Spinal cord (tissue), 10 donors: ENCODE data around the gene MCHR1. TPM values are rescaled to one million over a fixed set of nuclear protein-coding genes. Genes with fewer than 3 reads are reported as not detected.

ENCODE experiments used
- DNase-seq, 6 donors: peaks; one replicate each; pipeline versions ENCODE4 v3.0.0 to v3.0.0-alpha.2; 2013 to 2015; ENCODE audit warnings: low spot score in 6 of 6, low read depth in 4 of 6
- H3K27ac ChIP-seq: one replicate; pipeline ENCODE4 v1.5.1; 2013; ENCODE audit warnings: low read depth, low read length, control low read depth
- H3K27me3 ChIP-seq: one replicate; pipeline ENCODE4 v1.6.1; 2013; ENCODE audit warnings: low read length; ENCODE audit not compliant: control insufficient read depth, insufficient read depth
- H3K36me3 ChIP-seq: one replicate; pipeline ENCODE4 v1.6.1; 2013; ENCODE audit warnings: low read length; ENCODE audit not compliant: control insufficient read depth, insufficient read depth
- H3K4me1 ChIP-seq: one replicate; pipeline ENCODE4 v1.6.1; 2013; ENCODE audit warnings: low read length; ENCODE audit not compliant: control insufficient read depth, insufficient read depth
- H3K4me3 ChIP-seq: one replicate; pipeline ENCODE4 v1.5.1; 2013; ENCODE audit warnings: low read depth, low read length, control low read depth
- H3K9me3 ChIP-seq: one replicate; pipeline ENCODE4 v1.6.1; 2013; ENCODE audit warnings: low read length; ENCODE audit not compliant: control insufficient read depth, insufficient read depth
- WGBS: methylation state at CpG from one replicate; pipeline ENCODE4 v1.1.5; 2013; ENCODE audit warnings: missing lambda C conversion rate; ENCODE audit not compliant: insufficient coverage; 5-methylcytosine and 5-hydroxymethylcytosine counted together
- polyA plus RNA-seq, 2 donors: library from polyadenylated mRNA; unstranded; fragments of 120-200 nt; gene quantifications; one replicate each; pipeline ENCODE4 v1.2.1, GENCODE V29; 2013; ENCODE audit not compliant: insufficient read length in 2 of 2
- total RNA-seq, 2 donors: library from RNA; depleted of rRNA in 1 of 2; stranded (reverse); fragments of 120-200 nt in 1 of 2; fragments of >200 nt in 1 of 2; gene quantifications; one replicate each; pipeline versions ENCODE4 v1.2.3 to v1.2.4, GENCODE V29; 2013 to 2014
- donor health status: healthy.

Gene MCHR1
- total and polyA plus RNA-seq, 4 donors = 2.4 to 7.3 (median 5.9) TPM

- no peaks in the 10 kb centered on the region for H3K9me3 ChIP-seq
- peaks cover 15% of the 10 kb centered on the region for H3K4me1 ChIP-seq
- H3K27me3 ChIP-seq = no peaks in the 10 kb centered on the region
- H3K4me3 ChIP-seq = no peak overlapping the region
- DNase-seq = no peak
- H3K36me3 ChIP-seq = no peaks in the 10 kb centered on the region
- H3K27ac ChIP-seq = no peak overlapping the region
- WGBS = 98% methylated on average over 5 of the region's 17 CpGs
Measured at GRCh38 chr22:40638261-40638660, 41.0 kb upstream of the MCHR1 start.

GRCh38 chr22:40641269-40641668 lies 38.0 kb upstream of the MCHR1 start:
- H3K4me3 ChIP-seq = no peak overlapping the region

GRCh38 chr22:40642316-40642715 lies 37.0 kb upstream of the MCHR1 start:
- Histone ChIP-seq H3K4me3 (no peak overlapping the region), H3K27ac (no peak overlapping the region), H3K4me1 (peaks cover 11% of the 10 kb centered on the region), H3K9me3 (no peaks in the 10 kb centered on the region), H3K36me3 (no peaks in the 10 kb centered on the region), H3K27me3 (no peaks in the 10 kb centered on the region)
- no peak for DNase-seq
- 100% methylated on average over 1 of the region's 4 CpGs for WGBS

More at GRCh38 chr22:40641269-40641668, 38.0 kb upstream of the MCHR1 start:
- H3K27me3 ChIP-seq = no peaks in the 10 kb centered on the region
- DNase-seq = no peak
- H3K36me3 ChIP-seq = no peaks in the 10 kb centered on the region
- no peak overlapping the region for H3K27ac ChIP-seq
- 95% methylated on average over 3 of the region's 6 CpGs for WGBS
- H3K9me3 ChIP-seq = no peaks in the 10 kb centered on the region
- peaks cover 8% of the 10 kb centered on the region for H3K4me1 ChIP-seq

- Histone ChIP-seq H3K27ac (no peak overlapping the region), H3K9me3 (no peaks in the 10 kb centered on the region), H3K4me1 (peaks cover 3% of the 10 kb centered on the region), H3K4me3 (no peak overlapping the region), H3K27me3 (no peaks in the 10 kb centered on the region), H3K36me3 (no peaks in the 10 kb centered on the region)
- WGBS = 33% methylated on average over 1 of the region's 4 CpGs
- DNase-seq = no peak
Measured at GRCh38 chr22:40645579-40646197, 33.6 kb upstream of the MCHR1 start.

GRCh38 chr22:40648386-40648785 lies 30.9 kb upstream of the MCHR1 start:
- Histone ChIP-seq H3K36me3 (no peaks in the 10 kb centered on the region), H3K27me3 (no peaks in the 10 kb centered on the region), H3K4me1 (peaks cover 22% of the 10 kb centered on the region), H3K27ac (no peak overlapping the region), H3K9me3 (no peaks in the 10 kb centered on the region), H3K4me3 (no peak overlapping the region)
- 81% methylated on average over 5 of the region's 10 CpGs for WGBS
- DNase-seq = no peak

GRCh38 chr22:40651057-40651456 lies 28.2 kb upstream of the MCHR1 start:
- DNase-seq = no peak
- peak overlapping the region; percentile 99 for H3K27ac ChIP-seq
- H3K36me3 ChIP-seq = no peaks in the 10 kb centered on the region
- H3K4me3 ChIP-seq = peak overlapping the region; percentile 90
- no peaks in the 10 kb centered on the region for H3K9me3 ChIP-seq
- H3K4me1 ChIP-seq = peaks cover 42% of the 10 kb centered on the region
- no CpG with 5 or more reads among the region's 2 CpGs for WGBS
- H3K27me3 ChIP-seq = no peaks in the 10 kb centered on the region

- DNase-seq = peak; percentile 78 to 94 (median 87)
- Histone ChIP-seq H3K9me3 (no peaks in the 10 kb centered on the region), H3K27ac (peak overlapping the region; percentile 99), H3K4me3 (peak overlapping the region; percentile 90), H3K4me1 (peaks cover 40% of the 10 kb centered on the region), H3K36me3 (no peaks in the 10 kb centered on the region), H3K27me3 (no peaks in the 10 kb centered on the region)
- WGBS = 28% methylated on average over 18 of the region's 33 CpGs
Measured at GRCh38 chr22:40651563-40652501, 27.5 kb upstream of the MCHR1 start.

GRCh38 chr22:40653361-40653760 lies 25.9 kb upstream of the MCHR1 start:
- H3K4me3 ChIP-seq = no peak overlapping the region
- H3K27me3 ChIP-seq = no peaks in the 10 kb centered on the region
- WGBS = 88% methylated on average over 9 of the region's 9 CpGs
- peaks cover 40% of the 10 kb centered on the region for H3K4me1 ChIP-seq
- H3K36me3 ChIP-seq = no peaks in the 10 kb centered on the region
- no peak for DNase-seq
- H3K9me3 ChIP-seq = no peaks in the 10 kb centered on the region
- no peak overlapping the region for H3K27ac ChIP-seq

GRCh38 chr22:40654522-40655167 lies 24.6 kb upstream of the MCHR1 start:
- 34% methylated on average over 10 of the region's 11 CpGs for WGBS
- Histone ChIP-seq H3K9me3 (no peaks in the 10 kb centered on the region), H3K27ac (peak overlapping the region; percentile 36), H3K4me1 (peaks cover 40% of the 10 kb centered on the region), H3K36me3 (no peaks in the 10 kb centered on the region), H3K27me3 (no peaks in the 10 kb centered on the region), H3K4me3 (no peak overlapping the region)
- DNase-seq = peak in 3 of 6 donors; percentile 52 to 83 (median 82)
